GM19328 (cell line): ENCODE results near the gene ZNF500.

ENCODE experiments used
- ATAC-seq: cut with Tn5 transposase; IDR thresholded peaks from one replicate; pipeline ENCODE4 v1.9.1; 2021; ENCODE audit warnings: mild to moderate bottlenecking, moderate library complexity; ENCODE audit not compliant: unreplicated experiment

Gene ZNF500

GRCh38 chr16:4713663-4714501 lies 53.1 kb downstream of the ZNF500 start:
- ATAC-seq: no peak

GRCh38 chr16:4709481-4709880 lies 57.5 kb downstream of the ZNF500 start:
- ATAC-seq: no peak

GRCh38 chr16:4706871-4707270 lies 60.1 kb downstream of the ZNF500 start:
- no peak for ATAC-seq

GRCh38 chr16:4704913-4705312 lies 62.0 kb downstream of the ZNF500 start:
- ATAC-seq: no peak

- ATAC-seq: no peak
Observed at GRCh38 chr16:4704491-4704890, 62.5 kb downstream of the ZNF500 start.

GRCh38 chr16:4703906-4704305 lies 63.1 kb downstream of the ZNF500 start:
- no peak for ATAC-seq

GRCh38 chr16:4702466-4702808 lies 64.5 kb downstream of the ZNF500 start:
- ATAC-seq: no peak

GRCh38 chr16:4701791-4702465 lies 65.0 kb downstream of the ZNF500 start:
- no peak for ATAC-seq

GRCh38 chr16:4700997-4701743 lies 65.8 kb downstream of the ZNF500 start:
- no peak for ATAC-seq

GRCh38 chr16:4700380-4700996 lies 66.5 kb downstream of the ZNF500 start:
- ATAC-seq: no peak

- ATAC-seq: no peak
Observed at GRCh38 chr16:4699046-4699556, 67.9 kb downstream of the ZNF500 start.

GRCh38 chr16:4698321-4699045 lies 68.5 kb downstream of the ZNF500 start:
- no peak for ATAC-seq
